D721Med (cell line): ENCODE results near the gene KAZALD1.

Experiments
- DNase-seq: peaks from one replicate; pipeline ENCODE4 v3.0.0; 2011; ENCODE audit warnings: low spot score; ENCODE audit not compliant: insufficient read length
- FAIRE-seq: peaks from 2 replicates; lab custom pipeline; 2011; peaks lifted over from hg19 to GRCh38; lab: Jason Lieb, UNC
- TF ChIP-seq, protein P1 (sequence below): IDR thresholded peaks from 2 replicates; pipeline ENCODE4 v1.5.1; 2012; ENCODE audit warnings: mild to moderate bottlenecking, control low read depth; ENCODE audit not compliant: insufficient read depth; ENCODE audit errors: missing control alignments

The KAZALD1 gene

DNA sequence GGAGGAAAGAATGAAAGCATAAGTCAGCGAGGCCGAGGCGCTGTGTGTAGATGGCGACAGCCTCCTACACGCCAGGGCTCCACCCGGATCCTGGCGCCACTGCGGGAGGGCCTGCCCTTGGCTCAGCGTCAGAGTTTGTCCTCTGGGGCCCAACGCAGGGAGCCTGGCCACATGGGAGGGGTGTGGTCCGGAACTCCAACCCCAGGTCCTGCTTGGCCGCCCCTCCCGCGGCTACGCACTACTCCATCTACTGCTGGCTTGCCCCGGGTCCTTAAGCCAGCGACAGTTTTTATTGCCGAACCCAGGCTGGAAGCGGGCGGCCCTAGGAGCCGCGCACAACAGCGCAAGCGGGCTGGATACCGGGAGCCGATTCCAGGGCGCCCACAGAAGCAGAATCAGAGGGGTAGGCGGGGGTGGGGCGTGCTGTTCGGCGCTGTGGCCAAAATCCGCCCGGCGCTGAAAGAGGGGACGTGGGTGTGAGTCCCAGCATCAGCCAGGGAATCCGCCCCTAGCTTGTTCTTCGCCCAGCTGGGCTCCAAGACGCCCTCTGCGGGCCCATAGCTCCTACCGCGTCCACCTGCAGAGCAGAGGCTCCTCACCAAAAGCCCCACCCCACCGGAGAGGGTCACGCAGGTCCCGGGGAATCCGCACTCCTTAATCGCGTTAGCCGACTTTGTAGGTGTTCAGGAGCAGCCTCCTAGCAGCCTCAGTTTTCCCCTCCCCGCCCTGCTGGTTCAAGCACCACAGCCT lies 4.5 kb downstream of the KAZALD1 start:
- no peak for FAIRE-seq

DNA sequence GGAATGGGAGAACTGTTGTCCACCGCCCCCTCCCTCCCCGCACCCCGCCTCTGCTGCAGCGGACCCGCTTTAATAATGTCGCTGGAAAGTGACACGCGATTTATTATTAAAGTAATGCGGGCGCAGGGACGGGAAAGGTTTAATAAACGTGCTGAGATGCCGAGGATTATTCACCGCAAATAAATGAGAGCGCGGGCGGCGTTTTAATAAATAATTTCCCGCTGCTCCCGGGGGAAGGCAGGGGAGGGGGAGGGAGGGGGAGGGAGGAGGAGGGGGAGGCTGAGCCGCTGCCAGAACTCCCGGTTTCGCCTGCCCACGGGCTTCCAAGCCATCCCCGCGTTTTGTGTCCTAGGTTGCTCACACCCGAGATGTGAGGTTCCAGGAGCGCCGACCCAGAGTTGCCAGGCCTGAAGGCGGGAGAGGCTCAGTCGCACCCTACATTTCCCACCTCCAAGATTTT lies 5.1 kb downstream of the KAZALD1 start:
- FAIRE-seq: no peak
- TF ChIP-seq, protein P1, sequence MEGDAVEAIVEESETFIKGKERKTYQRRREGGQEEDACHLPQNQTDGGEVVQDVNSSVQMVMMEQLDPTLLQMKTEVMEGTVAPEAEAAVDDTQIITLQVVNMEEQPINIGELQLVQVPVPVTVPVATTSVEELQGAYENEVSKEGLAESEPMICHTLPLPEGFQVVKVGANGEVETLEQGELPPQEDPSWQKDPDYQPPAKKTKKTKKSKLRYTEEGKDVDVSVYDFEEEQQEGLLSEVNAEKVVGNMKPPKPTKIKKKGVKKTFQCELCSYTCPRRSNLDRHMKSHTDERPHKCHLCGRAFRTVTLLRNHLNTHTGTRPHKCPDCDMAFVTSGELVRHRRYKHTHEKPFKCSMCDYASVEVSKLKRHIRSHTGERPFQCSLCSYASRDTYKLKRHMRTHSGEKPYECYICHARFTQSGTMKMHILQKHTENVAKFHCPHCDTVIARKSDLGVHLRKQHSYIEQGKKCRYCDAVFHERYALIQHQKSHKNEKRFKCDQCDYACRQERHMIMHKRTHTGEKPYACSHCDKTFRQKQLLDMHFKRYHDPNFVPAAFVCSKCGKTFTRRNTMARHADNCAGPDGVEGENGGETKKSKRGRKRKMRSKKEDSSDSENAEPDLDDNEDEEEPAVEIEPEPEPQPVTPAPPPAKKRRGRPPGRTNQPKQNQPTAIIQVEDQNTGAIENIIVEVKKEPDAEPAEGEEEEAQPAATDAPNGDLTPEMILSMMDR: no peak
- DNase-seq: no peak

More for the DNA sequence above, 4.5 kb downstream of the KAZALD1 start:
- peak; percentile 89 for DNase-seq
- TF ChIP-seq, protein P1: peak; percentile 53

DNA sequence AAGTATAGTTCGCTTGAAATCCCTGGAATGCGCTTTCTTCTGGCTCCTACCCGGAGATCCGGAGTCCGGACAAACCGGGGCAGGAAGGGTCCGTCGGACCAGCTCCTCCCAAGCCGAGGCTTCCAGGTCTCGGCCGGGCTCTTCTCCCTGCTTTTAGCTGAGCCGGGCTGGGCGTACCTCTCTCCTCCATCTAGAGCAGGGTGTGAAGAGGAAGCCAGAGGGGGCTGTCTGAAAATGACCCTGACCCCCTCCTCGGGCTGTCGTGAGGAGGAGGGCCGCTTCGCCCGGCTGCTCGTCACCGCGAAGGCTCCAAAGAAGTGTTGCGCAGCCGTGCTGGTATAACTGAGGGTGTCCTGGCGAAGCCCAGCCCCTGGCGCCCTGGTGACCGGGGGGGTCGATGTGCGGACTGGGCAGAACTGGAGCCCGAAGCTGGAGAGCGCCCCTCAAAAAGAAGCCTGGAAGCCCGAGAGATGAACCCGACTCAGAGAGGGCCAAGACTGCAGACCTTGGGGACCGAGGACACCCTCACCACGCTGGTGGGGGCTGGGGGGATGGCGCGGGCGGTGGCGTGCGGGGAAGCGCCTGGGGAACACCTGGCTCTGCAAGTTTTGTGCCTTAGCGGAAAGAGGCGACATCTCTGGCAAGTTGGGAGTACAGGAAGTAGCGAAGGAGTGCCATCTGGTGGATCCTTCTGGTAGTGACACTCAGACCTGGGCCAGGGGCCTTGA lies 5.7 kb downstream of the KAZALD1 start:
- no peak for FAIRE-seq
- DNase-seq: peak; percentile 85
- TF ChIP-seq, protein P1: peak; percentile 89

DNA sequence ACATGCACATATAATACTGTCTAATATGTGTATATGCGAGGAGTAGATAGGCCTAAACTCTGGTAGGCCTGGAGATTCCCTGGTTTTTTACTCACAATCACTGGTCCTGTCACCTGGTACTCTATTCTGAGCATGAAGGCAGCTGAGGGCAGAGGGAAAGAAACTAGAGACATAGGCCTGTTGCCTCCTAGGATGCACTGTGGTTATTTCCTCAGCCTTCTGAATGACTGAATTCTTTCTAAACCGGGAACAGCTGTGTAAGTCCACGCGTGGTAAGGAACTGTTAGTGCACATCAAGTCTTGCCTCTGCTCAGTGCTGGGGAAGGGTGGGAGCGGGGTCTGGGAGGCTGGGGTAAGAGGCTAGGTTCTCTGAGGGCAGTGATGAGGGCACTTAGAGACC lies 7.7 kb downstream of the KAZALD1 start:
- DNase-seq (no peak), FAIRE-seq (no peak)
- TF ChIP-seq, protein P1: no peak

DNA sequence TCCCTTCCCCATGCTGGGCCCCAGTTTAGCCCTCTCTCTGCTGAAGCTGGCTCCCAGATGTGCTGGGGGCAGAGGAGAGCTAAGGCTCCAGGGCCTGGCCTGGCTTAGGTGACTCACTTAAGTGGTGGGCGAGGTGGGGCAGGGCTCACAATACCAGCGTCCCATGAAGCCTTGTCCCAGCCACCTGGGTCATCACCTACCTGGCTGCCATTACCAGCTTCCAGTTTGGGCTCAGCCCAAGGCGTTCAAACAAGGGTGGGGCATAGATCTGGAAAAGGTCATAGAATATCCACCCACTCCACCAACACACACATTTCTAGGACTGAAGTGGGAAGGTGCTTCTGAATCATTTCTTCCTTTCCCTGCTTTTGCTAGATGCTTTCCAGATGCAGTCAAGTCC lies 8.3 kb downstream of the KAZALD1 start:
- TF ChIP-seq, protein P1: no peak
- no peak for DNase-seq
- FAIRE-seq: no peak

DNA sequence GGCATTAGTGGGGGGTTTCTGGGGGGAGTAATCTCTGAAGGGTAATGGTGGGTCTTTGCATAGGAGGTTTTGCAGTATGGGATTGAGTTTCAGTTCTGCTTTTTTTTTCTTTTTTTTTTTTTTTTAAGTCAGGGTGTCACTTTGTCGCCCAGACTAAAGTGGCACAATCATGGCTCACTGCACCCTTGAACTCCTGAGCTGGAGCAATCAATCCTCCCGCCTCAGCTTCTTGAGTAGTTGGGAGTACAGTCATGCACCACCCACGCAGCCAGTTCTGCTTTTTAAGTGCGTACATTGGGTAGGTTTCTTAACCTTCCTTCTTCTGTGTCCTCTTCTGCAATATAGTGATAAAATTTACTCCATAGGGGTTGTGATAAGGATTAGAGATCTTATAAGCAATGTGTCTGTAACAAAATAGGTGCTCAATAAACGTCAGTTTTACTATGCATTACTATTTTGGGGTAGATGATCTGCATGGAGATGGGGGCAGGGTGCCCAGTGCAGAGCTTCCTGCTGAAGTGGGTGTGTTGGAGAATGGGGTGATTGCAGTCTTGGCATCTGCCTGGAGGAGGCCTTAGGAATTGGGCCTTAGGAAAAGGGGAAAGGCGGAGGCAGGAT lies 9.6 kb downstream of the KAZALD1 start:
- TF ChIP-seq, protein P1: no peak
- FAIRE-seq (no peak), DNase-seq (no peak)
